Epithelial cell of esophagus (primary cell): Measurements from ENCODE around the gene ALK.

ENCODE experiments used
- DNase-seq: peaks from one replicate; pipeline ENCODE4 v3.0.0; 2010; ENCODE audit warnings: low read depth
- H3K4me3 ChIP-seq: 2 replicates; pipeline ENCODE4 v1.5.1; 2011; ENCODE audit warnings: mild to moderate bottlenecking, low read length, control low read depth
- TF ChIP-seq, protein P1 (sequence below): IDR thresholded peaks from 2 replicates; pipeline ENCODE4 v1.5.1; 2011; ENCODE audit warnings: low read depth, mild to moderate bottlenecking, low read length, control low read depth, inconsistent platforms; ENCODE audit not compliant: insufficient read depth; ENCODE audit errors: missing control alignments

Gene ALK

DNA sequence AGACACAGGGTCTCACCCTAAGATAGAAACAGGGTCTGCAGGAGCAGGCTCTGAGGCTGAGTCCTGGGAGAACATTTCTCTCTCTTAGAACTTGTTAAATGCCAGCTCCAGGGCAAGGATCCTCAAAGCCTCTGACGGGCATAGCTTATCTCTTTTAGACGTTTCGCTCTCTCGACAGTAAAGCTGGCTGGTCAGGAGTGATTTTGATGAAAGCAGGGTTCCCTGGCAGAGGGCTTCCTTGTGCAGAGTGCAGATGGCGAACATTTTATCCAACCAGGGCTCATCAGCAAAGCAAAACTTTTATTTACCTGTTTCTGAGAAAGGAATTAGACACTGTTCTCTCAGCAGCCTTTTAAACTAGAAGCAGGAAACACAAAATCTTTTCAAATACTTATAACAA, 350.8 kb downstream of the ALK start:
- no peak overlapping the region for H3K4me3 ChIP-seq
- TF ChIP-seq, protein P1, sequence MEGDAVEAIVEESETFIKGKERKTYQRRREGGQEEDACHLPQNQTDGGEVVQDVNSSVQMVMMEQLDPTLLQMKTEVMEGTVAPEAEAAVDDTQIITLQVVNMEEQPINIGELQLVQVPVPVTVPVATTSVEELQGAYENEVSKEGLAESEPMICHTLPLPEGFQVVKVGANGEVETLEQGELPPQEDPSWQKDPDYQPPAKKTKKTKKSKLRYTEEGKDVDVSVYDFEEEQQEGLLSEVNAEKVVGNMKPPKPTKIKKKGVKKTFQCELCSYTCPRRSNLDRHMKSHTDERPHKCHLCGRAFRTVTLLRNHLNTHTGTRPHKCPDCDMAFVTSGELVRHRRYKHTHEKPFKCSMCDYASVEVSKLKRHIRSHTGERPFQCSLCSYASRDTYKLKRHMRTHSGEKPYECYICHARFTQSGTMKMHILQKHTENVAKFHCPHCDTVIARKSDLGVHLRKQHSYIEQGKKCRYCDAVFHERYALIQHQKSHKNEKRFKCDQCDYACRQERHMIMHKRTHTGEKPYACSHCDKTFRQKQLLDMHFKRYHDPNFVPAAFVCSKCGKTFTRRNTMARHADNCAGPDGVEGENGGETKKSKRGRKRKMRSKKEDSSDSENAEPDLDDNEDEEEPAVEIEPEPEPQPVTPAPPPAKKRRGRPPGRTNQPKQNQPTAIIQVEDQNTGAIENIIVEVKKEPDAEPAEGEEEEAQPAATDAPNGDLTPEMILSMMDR, result no peak
- no peak for DNase-seq

DNA sequence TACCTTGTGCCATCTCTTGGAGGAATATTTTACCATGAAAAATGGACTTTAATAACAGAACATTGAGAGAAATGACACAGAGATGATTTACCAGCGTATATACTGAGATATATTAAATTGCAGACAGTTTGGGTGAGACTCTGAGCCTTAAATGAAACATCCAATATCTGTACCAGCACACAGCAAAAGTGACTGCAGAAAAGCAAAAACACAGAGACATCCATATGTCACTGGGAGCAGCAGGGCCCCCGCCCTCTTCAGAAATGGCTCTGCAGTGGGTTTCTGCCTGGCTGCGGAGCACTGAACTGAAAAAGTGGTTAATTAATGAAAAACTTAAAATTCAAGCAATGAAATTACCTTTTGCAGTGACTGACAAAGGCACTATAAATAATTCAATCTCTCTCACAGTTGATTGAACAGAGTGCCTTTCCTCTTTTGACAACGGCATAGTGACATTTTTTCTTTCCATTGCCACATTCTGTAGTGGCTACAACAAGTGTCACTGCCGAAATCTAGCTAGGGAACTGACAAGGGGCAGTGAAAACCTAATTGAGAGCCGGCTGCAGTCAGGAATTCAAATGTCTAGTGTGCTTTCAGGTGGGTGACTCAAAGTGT, 353.4 kb downstream of the ALK start:
- no peak overlapping the region for H3K4me3 ChIP-seq
- no peak for DNase-seq
- TF ChIP-seq, protein P1, result no peak

DNA sequence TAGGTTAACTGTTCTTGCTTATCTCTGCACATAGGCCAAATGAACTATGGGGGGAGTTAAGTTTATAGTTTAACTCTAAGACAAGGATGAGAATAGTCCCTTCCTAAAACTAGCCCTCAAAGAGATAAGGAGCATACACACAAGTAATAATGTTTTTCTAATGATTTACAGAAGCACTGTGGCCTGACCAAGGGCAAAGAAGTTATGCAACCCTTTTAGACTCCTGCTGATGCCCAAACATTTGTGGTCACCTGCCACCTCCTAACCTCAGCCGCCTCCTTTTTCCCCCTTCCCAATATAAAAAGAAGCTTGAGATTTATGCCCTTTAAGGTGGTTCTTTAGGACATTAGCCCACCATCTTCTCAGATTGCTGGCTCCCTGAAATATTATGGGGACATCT, 357.7 kb downstream of the ALK start:
- DNase-seq, result no peak
- TF ChIP-seq, protein P1, result no peak
- H3K4me3 ChIP-seq, result no peak overlapping the region

DNA sequence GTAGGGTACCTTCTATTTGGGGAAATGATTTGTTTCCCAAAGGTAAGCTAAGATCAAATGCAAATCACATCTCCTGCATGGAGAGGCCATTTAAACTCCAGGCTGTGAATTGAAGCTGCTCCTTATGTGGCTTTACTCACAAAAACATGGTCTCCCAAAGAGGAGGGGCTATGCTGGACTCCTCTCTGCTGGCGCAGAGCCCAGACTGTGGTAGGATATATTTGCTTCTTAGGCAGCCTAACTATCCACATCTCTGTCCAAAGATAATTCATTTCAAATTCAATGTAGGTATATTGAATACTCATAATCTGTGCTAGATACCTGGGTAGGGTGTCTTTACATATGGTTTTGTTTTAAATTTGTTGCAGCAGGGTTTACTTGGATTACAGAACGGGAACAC, 358.5 kb downstream of the ALK start:
- H3K4me3 ChIP-seq, result no peak overlapping the region
- TF ChIP-seq, protein P1, result no peak
- DNase-seq, result no peak

DNA sequence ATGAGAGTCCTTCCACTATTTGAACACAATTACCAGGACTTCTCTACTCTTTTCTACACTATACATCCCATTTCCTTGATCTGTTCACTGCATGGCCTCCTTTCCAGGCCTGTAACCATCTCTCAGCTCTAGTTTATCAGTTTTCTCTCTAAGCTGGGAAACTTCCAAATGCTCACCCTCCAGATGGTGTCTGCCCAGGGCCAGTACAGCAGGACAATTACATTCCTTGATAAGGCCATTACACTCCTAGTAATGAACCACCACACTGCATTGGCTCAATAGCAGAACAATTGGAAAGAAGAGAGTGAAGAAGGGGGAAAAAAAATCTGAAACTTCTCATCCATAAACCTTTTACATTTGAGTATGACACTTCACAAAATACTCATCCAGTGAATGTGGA, 359.1 kb downstream of the ALK start:
- TF ChIP-seq, protein P1, result no peak
- no peak for DNase-seq
- no peak overlapping the region for H3K4me3 ChIP-seq

DNA sequence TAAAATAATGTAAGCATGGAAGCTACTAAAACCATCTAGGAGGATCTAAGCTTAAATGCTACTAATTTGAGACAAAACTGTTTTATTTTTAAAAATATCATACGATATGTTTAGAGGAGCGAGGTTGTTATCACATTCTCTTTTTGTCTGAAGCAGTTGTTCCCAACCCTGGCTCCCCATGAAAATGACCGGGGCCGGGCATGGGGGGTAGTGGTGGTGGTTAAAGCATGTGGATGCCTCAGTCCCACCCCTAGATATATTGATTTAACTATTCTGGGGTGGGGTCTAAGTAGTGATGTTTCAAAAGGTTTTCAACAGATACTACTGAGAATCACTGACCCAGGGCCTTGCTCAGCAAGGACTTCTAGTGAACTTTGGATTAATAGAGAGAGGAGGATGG, 359.8 kb downstream of the ALK start:
- DNase-seq, result no peak
- H3K4me3 ChIP-seq, result no peak overlapping the region
- TF ChIP-seq, protein P1, result no peak

DNA sequence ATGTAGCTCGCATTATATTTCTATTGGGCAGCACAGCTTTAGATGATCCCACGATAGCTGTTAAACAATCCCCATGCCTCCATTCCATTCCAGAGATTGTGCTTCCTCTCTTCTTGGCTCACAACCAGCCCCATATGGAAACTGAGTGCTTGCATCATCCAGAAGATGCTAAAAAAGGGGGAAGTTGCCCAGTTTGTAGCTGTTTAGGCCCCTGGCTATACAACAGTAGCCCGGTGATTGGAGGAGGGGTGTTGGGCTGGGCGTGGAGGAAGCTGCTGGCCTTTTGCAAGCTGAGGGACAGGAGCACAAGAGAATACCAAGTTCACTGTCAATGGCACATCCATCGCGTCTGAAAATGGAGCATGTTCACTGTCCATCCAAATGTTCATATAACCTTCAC, 360.2 kb downstream of the ALK start:
- TF ChIP-seq, protein P1, result no peak
- H3K4me3 ChIP-seq, result no peak overlapping the region
- no peak for DNase-seq
